Measurements from ENCODE around the gene SIRT5.

SIRT5 gene

DNA sequence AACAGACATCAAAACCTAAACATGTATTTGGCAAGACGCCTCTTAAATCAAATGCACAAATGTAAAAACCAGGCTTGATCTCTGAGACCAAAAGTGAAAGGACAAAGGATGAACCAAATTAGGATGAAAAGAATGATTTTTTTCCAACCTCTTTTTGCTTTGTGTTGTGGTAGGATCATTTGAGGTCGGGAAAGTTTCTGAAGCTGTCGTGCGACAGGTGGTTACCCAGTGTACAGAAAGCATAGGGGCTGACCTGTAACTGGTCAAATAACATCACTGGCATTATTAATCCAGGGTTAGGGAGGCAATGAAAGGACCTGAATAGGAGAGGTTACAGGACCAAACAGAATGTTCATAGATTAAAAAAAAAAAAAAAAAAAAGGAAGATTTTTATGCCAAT is 22.7 kb downstream of the SIRT5 start:
- H3K9ac ChIP-seq (ENCODE audit: low read length) = no peak overlapping the region
- H3K27ac ChIP-seq (ENCODE audit: low read length) = no peak overlapping the region
- H3K4me2 ChIP-seq (ENCODE audit: low read length) = no peak overlapping the region
- H4K20me1 ChIP-seq (ENCODE audit: insufficient read depth, low read length) = no peaks in the 10 kb centered on the region
- no peaks in the 10 kb centered on the region for H3K4me1 ChIP-seq (ENCODE audit: low read length)
- no peak overlapping the region for H2AFZ ChIP-seq (ENCODE audit: low read depth, low read length)
- no peaks in the 10 kb centered on the region for H3K36me3 ChIP-seq (replicated peaks; ENCODE audit: low read depth, low read length)
- H3K79me2 ChIP-seq (ENCODE audit: low read length) = no peaks in the 10 kb centered on the region
- H3K27me3 ChIP-seq (ENCODE audit: low read depth, low read length) = no peaks in the 10 kb centered on the region
- TF ChIP-seq EZH2phosphoT487 (IDR thresholded peaks at IDR 0.05; ENCODE audit: low read depth) = no peak
- TF ChIP-seq, protein P1, sequence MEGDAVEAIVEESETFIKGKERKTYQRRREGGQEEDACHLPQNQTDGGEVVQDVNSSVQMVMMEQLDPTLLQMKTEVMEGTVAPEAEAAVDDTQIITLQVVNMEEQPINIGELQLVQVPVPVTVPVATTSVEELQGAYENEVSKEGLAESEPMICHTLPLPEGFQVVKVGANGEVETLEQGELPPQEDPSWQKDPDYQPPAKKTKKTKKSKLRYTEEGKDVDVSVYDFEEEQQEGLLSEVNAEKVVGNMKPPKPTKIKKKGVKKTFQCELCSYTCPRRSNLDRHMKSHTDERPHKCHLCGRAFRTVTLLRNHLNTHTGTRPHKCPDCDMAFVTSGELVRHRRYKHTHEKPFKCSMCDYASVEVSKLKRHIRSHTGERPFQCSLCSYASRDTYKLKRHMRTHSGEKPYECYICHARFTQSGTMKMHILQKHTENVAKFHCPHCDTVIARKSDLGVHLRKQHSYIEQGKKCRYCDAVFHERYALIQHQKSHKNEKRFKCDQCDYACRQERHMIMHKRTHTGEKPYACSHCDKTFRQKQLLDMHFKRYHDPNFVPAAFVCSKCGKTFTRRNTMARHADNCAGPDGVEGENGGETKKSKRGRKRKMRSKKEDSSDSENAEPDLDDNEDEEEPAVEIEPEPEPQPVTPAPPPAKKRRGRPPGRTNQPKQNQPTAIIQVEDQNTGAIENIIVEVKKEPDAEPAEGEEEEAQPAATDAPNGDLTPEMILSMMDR (IDR thresholded peaks at IDR 0.05; ENCODE audit: low read depth, low read length) = no peak
- H3K9me3 ChIP-seq (ENCODE audit: insufficient read depth, low read length) = no peaks in the 10 kb centered on the region
- no peak overlapping the region for H3K4me3 ChIP-seq (ENCODE audit: low read length)

DNA sequence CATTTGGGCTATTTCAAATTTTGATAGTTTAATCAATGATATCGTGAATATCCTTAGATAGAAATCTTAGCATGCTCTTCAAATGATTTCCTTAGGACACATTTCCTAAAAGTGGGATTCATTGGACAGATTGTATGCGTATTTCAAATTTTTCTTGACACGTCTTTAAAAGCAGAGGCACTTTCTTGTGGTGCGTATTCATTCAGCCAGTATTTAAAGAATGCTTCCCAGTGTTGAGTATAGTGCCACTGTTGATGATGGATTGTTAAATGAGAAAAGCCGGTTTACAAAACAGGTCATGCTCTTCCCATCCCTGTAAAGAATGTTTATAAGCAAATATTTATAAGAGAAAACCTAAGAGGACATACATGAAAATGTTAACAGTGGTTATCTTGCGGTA is 25.6 kb downstream of the SIRT5 start:
- no peak overlapping the region for H3K4me2 ChIP-seq (ENCODE audit: low read length)
- H3K79me2 ChIP-seq (ENCODE audit: low read length) = no peaks in the 10 kb centered on the region
- H3K27ac ChIP-seq (ENCODE audit: low read length) = no peak overlapping the region
- H3K27me3 ChIP-seq (ENCODE audit: low read depth, low read length) = no peaks in the 10 kb centered on the region
- H3K4me1 ChIP-seq (ENCODE audit: low read length) = no peaks in the 10 kb centered on the region
- no peaks in the 10 kb centered on the region for H4K20me1 ChIP-seq (ENCODE audit: insufficient read depth, low read length)
- H3K9me3 ChIP-seq (ENCODE audit: insufficient read depth, low read length) = no peaks in the 10 kb centered on the region
- H3K36me3 ChIP-seq (replicated peaks; ENCODE audit: low read depth, low read length) = no peaks in the 10 kb centered on the region
- no peak for TF ChIP-seq EZH2phosphoT487 (IDR thresholded peaks at IDR 0.05; ENCODE audit: low read depth)
- TF ChIP-seq, protein P1 (IDR thresholded peaks at IDR 0.05; ENCODE audit: low read depth, low read length) = no peak
- no peak overlapping the region for H2AFZ ChIP-seq (ENCODE audit: low read depth, low read length)
- H3K9ac ChIP-seq (ENCODE audit: low read length) = no peak overlapping the region
- H3K4me3 ChIP-seq (ENCODE audit: low read length) = no peak overlapping the region

GRCh38 chr6:13604135-13604534 is 29.7 kb downstream of the SIRT5 start:
- Histone ChIP-seq H3K36me3 (replicated peaks; ENCODE audit: low read depth, low read length) (no peaks in the 10 kb centered on the region), H3K27ac (ENCODE audit: low read length) (no peak overlapping the region), H3K27me3 (ENCODE audit: low read depth, low read length) (no peaks in the 10 kb centered on the region), H3K9ac (ENCODE audit: low read length) (no peak overlapping the region), H3K9me3 (ENCODE audit: insufficient read depth, low read length) (no peaks in the 10 kb centered on the region), H3K4me2 (ENCODE audit: low read length) (no peak overlapping the region), H3K4me1 (ENCODE audit: low read length) (no peaks in the 10 kb centered on the region), H3K4me3 (ENCODE audit: low read length) (no peak overlapping the region), H3K79me2 (ENCODE audit: low read length) (no peaks in the 10 kb centered on the region), H4K20me1 (ENCODE audit: insufficient read depth, low read length) (no peaks in the 10 kb centered on the region), H2AFZ (ENCODE audit: low read depth, low read length) (no peak overlapping the region)
- TF ChIP-seq EZH2phosphoT487 (IDR thresholded peaks at IDR 0.05; ENCODE audit: low read depth) = no peak
- TF ChIP-seq, protein P1 (IDR thresholded peaks at IDR 0.05; ENCODE audit: low read depth, low read length) = no peak

DNA sequence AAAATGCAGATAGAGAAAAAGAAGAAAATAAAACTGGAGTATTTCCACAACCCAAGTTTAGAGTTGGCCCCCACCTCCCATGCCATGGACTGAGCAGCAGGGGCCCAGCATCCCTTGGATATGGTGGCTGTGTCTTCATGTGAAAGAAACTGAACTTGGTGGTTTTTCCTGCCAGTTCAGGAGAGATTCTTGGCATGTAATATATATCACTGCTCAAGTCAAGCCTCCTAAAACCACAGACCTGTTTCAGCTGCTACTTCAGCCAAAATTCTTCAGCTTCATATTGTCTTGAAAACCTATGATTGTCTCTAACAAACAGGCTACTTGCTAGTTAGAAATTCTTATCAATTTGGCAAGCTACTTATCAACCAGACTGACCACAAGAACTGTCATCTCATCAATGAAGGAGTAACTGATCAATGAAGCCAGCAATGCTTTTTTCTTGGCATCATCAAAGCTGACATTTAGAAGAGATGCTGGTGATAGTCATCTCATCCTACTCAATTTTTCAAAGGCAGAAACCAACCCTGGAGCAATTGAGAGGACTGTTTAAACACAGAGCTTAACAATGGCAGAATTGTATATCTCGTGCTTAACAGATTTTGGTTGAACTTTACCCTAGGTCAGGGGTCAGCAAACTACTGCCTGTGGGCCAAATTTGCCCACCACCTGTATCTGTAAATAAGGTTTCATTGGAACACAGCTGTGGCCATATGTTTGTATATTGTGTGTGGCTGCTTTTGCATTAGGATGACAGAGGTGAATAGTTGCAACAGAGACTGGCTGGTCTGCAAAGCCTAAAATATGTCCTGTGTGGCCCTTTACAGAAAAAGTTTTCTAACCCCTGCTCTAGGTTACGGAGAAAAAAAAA is 30.4 kb downstream of the SIRT5 start:
- Histone ChIP-seq H3K4me1 (ENCODE audit: low read length) (no peaks in the 10 kb centered on the region), H3K9me3 (ENCODE audit: insufficient read depth, low read length) (no peaks in the 10 kb centered on the region), H3K9ac (ENCODE audit: low read length) (no peak overlapping the region), H3K4me2 (ENCODE audit: low read length) (no peak overlapping the region), H2AFZ (ENCODE audit: low read depth, low read length) (no peak overlapping the region), H3K79me2 (ENCODE audit: low read length) (no peaks in the 10 kb centered on the region), H3K27ac (ENCODE audit: low read length) (no peak overlapping the region), H3K27me3 (ENCODE audit: low read depth, low read length) (no peaks in the 10 kb centered on the region), H3K4me3 (ENCODE audit: low read length) (no peak overlapping the region), H4K20me1 (ENCODE audit: insufficient read depth, low read length) (no peaks in the 10 kb centered on the region), H3K36me3 (replicated peaks; ENCODE audit: low read depth, low read length) (no peaks in the 10 kb centered on the region)
- no peak for TF ChIP-seq EZH2phosphoT487 (IDR thresholded peaks at IDR 0.05; ENCODE audit: low read depth)
- TF ChIP-seq, protein P1 (IDR thresholded peaks at IDR 0.05; ENCODE audit: low read depth, low read length) = no peak

Measured in OCI-LY3 (cell line).